K562 (cell line): ENCODE data around the gene GAS2L1. TPM values are rescaled to one million over a fixed set of nuclear protein-coding genes. Genes with fewer than 3 reads are reported as not detected.

Source experiments
- BCOR ChIP-seq: fragments of 450-650 bp; IDR thresholded peaks from 2 replicates; pipeline ENCODE4 v1.6.1; 2016
- BDP1 ChIP-seq: IDR thresholded peaks from 3 replicates; pipeline ENCODE4 v1.6.1; 2011; ENCODE audit not compliant: insufficient read length, insufficient read depth
- CEBPB ChIP-seq: fragments of 450-650 bp; IDR thresholded peaks from 2 replicates; pipeline ENCODE4 v1.6.1; 2016; ENCODE audit warnings: missing genetic modification characterization, missing compliant biosample characterization
- CXXC5 ChIP-seq: fragments of 250-450 bp; sonication (Bioruptor Pico); IDR thresholded peaks from 2 replicates; pipeline ENCODE4 v1.8.0; 2022; ENCODE audit warnings: inconsistent platforms, mild to moderate bottlenecking, moderate library complexity
- DMBX1 ChIP-seq: fragments of 250-450 bp; sonication (Bioruptor Pico); IDR thresholded peaks from 2 replicates; pipeline ENCODE4 v1.8.0; 2022; ENCODE audit warnings: inconsistent platforms, mild to moderate bottlenecking, moderate library complexity, borderline replicate concordance
- EP300 ChIP-seq: IDR thresholded peaks from 2 replicates; pipeline ENCODE4 v1.6.1; 2012; ENCODE audit warnings: low read length, improper control_type of control experiment
- FUS ChIP-seq: fragments of 200-400 bp; formaldehyde crosslinking; optimal IDR thresholded peaks from 2 replicates; pipeline ENCODE3; 2017; ENCODE audit warnings: low read depth, low read length
- GABPA ChIP-seq: fragments of 200-800 bp; sonication (Bioruptor generic); conservative IDR thresholded peaks from 2 replicates; pipeline ENCODE4 v1.6.1; 2016; ENCODE audit warnings: low read depth, missing genetic modification characterization, missing compliant biosample characterization
- HMGN3 ChIP-seq: IDR thresholded peaks from 2 replicates; pipeline ENCODE4 v1.6.1; 2011; ENCODE audit warnings: borderline replicate concordance, low read depth, mild to moderate bottlenecking, mixed read lengths, low read length; ENCODE audit not compliant: insufficient read length; ENCODE audit errors: extremely low read depth
- ILF3 ChIP-seq: fragments of 450-650 bp; IDR thresholded peaks from 2 replicates; pipeline ENCODE4 v1.6.1; 2018; ENCODE audit warnings: antibody characterized with exemption, mild to moderate bottlenecking, moderate library complexity, borderline replicate concordance
- MYNN ChIP-seq, 2 experiments: sonication (generic); formaldehyde crosslinking in 1 of 2; IDR thresholded peaks; 2 replicates each; pipeline versions ENCODE4 v1.5.0 to v1.6.1; 2016 to 2020; ENCODE audit warnings: antibody characterized with exemption in 1 of 2, missing genetic modification reagents in 1 of 2
- NR1H2 ChIP-seq: sonication (generic); formaldehyde crosslinking; IDR thresholded peaks from 2 replicates; pipeline ENCODE4 v1.4.0; 2020; ENCODE audit warnings: mild to moderate bottlenecking, missing genetic modification reagents
- POLR2B ChIP-seq: fragments of 450-650 bp; IDR thresholded peaks from 2 replicates; pipeline ENCODE4 v1.6.1; 2018; ENCODE audit warnings: low read depth; ENCODE audit not compliant: partially characterized antibody
- SAP30 ChIP-seq: fragments of 200-600 bp; sonication (generic); IDR thresholded peaks from 2 replicates; pipeline ENCODE4 v1.6.1; 2012; ENCODE audit warnings: borderline replicate concordance, low read depth, mild to moderate bottlenecking, moderate library complexity, low read length, control low read depth, inconsistent platforms; ENCODE audit not compliant: insufficient read depth, poor library complexity, severe bottlenecking
- SIRT6 ChIP-seq: IDR thresholded peaks from one replicate; pipeline ENCODE4 v1.6.1; 2012; ENCODE audit warnings: low read depth, mild to moderate bottlenecking, control low read depth, inconsistent platforms, low read length, moderate library complexity
- SNAPC5 ChIP-seq: fragments of 250-450 bp; sonication (Bioruptor Pico); IDR thresholded peaks from 2 replicates; pipeline ENCODE4 v1.8.0; 2021; ENCODE audit warnings: moderate library complexity, mild to moderate bottlenecking, inconsistent platforms
- SP2 ChIP-seq: IDR thresholded peaks from 2 replicates; pipeline ENCODE4 v1.6.1; 2011; ENCODE audit warnings: mild to moderate bottlenecking, low read depth, low read length, moderate library complexity; ENCODE audit not compliant: poor library complexity, severe bottlenecking; ENCODE audit errors: extremely low read depth
- SRF ChIP-seq, 2 experiments: fragments of 250-450, 450-650 bp in 1 of 2; sonication (Bioruptor Pico) in 1 of 2; sonication (generic) in 1 of 2; formaldehyde crosslinking; IDR thresholded peaks; 2 replicates each; pipeline versions ENCODE4 v1.5.0 to v1.5.1; 2020 to 2022; ENCODE audit warnings: mild to moderate bottlenecking in 1 of 2, missing genetic modification reagents in 1 of 2
- TAF1 ChIP-seq: IDR thresholded peaks from 2 replicates; pipeline ENCODE4 v1.6.1; 2011; ENCODE audit warnings: mild to moderate bottlenecking, low read length, moderate library complexity; ENCODE audit not compliant: insufficient read depth, control insufficient read depth, severe bottlenecking; ENCODE audit errors: extremely low read depth
- TAF15 ChIP-seq: fragments of 200-400 bp; formaldehyde crosslinking; IDR thresholded peaks from 2 replicates; pipeline ENCODE4 v1.6.1; 2017; ENCODE audit warnings: mild to moderate bottlenecking, low read depth, low read length, moderate library complexity
- THRAP3 ChIP-seq: fragments of 450-650 bp; IDR thresholded peaks from 2 replicates; pipeline ENCODE4 v1.6.1; 2016; ENCODE audit warnings: mild to moderate bottlenecking, inconsistent platforms, borderline replicate concordance
- U2AF1 ChIP-seq: fragments of 200-400 bp; formaldehyde crosslinking; optimal IDR thresholded peaks from 2 replicates; pipeline ENCODE3; 2017; ENCODE audit warnings: mild to moderate bottlenecking, low read depth, low read length, moderate library complexity
- XRCC5 ChIP-seq: fragments of 200-400 bp; formaldehyde crosslinking; IDR thresholded peaks from 2 replicates; pipeline ENCODE4 v1.6.1; 2017; ENCODE audit warnings: low read depth, mild to moderate bottlenecking, low read length
- ZNF239 ChIP-seq: fragments of 250-450 bp; sonication (Bioruptor Pico); IDR thresholded peaks from 2 replicates; pipeline ENCODE4 v1.4.0; 2020; ENCODE audit warnings: mild to moderate bottlenecking
- ZNF717 ChIP-seq: fragments of 250-450 bp; sonication (Bioruptor Pico); IDR thresholded peaks from 2 replicates; pipeline ENCODE4 v1.5.0; 2021
- polyA plus RNA-seq, 8 experiments: library from polyadenylated mRNA; depleted of rRNA in 4 of 8; stranded (reverse) in 5 of 8; unstranded in 3 of 8; fragments of >200 nt; fragmentation: Nextera tagmentation in 2 of 8; fragmentation: Illumina TruSeq in 1 of 8; extraction: Ambion mirVana in 2 of 8; extraction: Trizol in 1 of 8; gene quantifications; 2 replicates each; pipeline versions ENCODE4 v1.2.1 to v1.2.3, GENCODE V29; 2011 to 2014; ENCODE audit warnings: inconsistent platforms in 1 of 8, missing spikeins in 1 of 8
- total RNA-seq, 7 experiments: library from RNA; depleted of rRNA in 6 of 7; stranded (reverse); fragments of >200 nt in 6 of 7; fragmentation: Illumina TruSeq in 2 of 7; extraction: Trizol in 2 of 7; gene quantifications; 2 replicates each; pipeline versions ENCODE4 v1.2.1 to v1.2.3, GENCODE V29; 2011 to 2021; ENCODE audit warnings: low replicate concordance in 1 of 7
- TF ChIP-seq, protein P1 (sequence below): sonication (generic); formaldehyde crosslinking; IDR thresholded peaks from 2 replicates; pipeline ENCODE4 v1.8.1; 2023; ENCODE audit warnings: mild to moderate bottlenecking, missing genetic modification reagents
- TF ChIP-seq, protein P2 (sequence below): sonication (generic); formaldehyde crosslinking; IDR thresholded peaks from 2 replicates; pipeline ENCODE4 v1.8.1; 2023; ENCODE audit warnings: mild to moderate bottlenecking, missing genetic modification reagents

Gene GAS2L1
- total and polyA plus RNA-seq, 9 of the 15 experiments (the other 6 are each of a cell fraction or from before 2014, with no cell fraction given) = 0.56 to 19.7 (median 3.2) TPM

- TF ChIP-seq, protein P1, sequence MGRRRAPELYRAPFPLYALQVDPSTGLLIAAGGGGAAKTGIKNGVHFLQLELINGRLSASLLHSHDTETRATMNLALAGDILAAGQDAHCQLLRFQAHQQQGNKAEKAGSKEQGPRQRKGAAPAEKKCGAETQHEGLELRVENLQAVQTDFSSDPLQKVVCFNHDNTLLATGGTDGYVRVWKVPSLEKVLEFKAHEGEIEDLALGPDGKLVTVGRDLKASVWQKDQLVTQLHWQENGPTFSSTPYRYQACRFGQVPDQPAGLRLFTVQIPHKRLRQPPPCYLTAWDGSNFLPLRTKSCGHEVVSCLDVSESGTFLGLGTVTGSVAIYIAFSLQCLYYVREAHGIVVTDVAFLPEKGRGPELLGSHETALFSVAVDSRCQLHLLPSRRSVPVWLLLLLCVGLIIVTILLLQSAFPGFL (CRISPR knock-in tag) = no peak
- TF ChIP-seq TAF15 (no peak), ZNF239 (CRISPR knock-in tag) (no peak), SAP30 (no peak), HMGN3 (peak; percentile 88), XRCC5 (no peak), SP2 (no peak), CEBPB (peak; percentile 79), BDP1 (no peak), MYNN (IDR thresholded peaks at IDR 0.05) (no peak), MYNN (CRISPR knock-in tag; IDR thresholded peaks at IDR 0.05) (no peak), SNAPC5 (CRISPR knock-in tag) (no peak), NR1H2 (CRISPR knock-in tag) (no peak), FUS (no peak), GABPA (tag) (no peak), THRAP3 (no peak), ILF3 (no peak), ZNF717 (CRISPR knock-in tag) (no peak), DMBX1 (CRISPR knock-in tag) (peak; percentile 50; the same call in 1 of the 2 replicates), POLR2B (peak; percentile 86), SRF (CRISPR knock-in tag; IDR thresholded peaks at IDR 0.05) (no peak), CXXC5 (CRISPR knock-in tag) (peak; percentile 56), SIRT6 (no peak), TAF1 (peak; percentile 62), EP300 (peak; percentile 24), BCOR (no peak), U2AF1 (no peak)
- TF ChIP-seq, protein P2, sequence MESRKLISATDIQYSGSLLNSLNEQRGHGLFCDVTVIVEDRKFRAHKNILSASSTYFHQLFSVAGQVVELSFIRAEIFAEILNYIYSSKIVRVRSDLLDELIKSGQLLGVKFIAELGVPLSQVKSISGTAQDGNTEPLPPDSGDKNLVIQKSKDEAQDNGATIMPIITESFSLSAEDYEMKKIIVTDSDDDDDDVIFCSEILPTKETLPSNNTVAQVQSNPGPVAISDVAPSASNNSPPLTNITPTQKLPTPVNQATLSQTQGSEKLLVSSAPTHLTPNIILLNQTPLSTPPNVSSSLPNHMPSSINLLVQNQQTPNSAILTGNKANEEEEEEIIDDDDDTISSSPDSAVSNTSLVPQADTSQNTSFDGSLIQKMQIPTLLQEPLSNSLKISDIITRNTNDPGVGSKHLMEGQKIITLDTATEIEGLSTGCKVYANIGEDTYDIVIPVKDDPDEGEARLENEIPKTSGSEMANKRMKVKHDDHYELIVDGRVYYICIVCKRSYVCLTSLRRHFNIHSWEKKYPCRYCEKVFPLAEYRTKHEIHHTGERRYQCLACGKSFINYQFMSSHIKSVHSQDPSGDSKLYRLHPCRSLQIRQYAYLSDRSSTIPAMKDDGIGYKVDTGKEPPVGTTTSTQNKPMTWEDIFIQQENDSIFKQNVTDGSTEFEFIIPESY = no peak
Observed at GRCh38 chr22:29267858-29268510, 38.5 kb upstream of the GAS2L1 start, which contains the start of the genes EWSR1 and RHBDD3 (continued).
